HEK293 (cell line): Measurements from ENCODE around the gene GNS.

Experiments used
- CTCF ChIA-PET: fragments of 350-600 bp; formaldehyde crosslinking; extraction: SDS; loops from one replicate; lab custom pipeline; 2021; ENCODE audit warnings: antibody characterized with exemption; lab: Yijun Ruan, JAX
- POLR2A ChIA-PET: fragments of 300-600 bp; formaldehyde crosslinking; extraction: SDS; loops from one replicate; lab custom pipeline; 2020; ENCODE audit warnings: antibody characterized with exemption, inconsistent platforms; lab: Yijun Ruan, JAX
- H3K27ac ChIP-seq: fragments of 200-500 bp; sonication (Bioruptor generic); 2 replicates; pipeline ENCODE4 v1.5.1; 2014; ENCODE audit warnings: low read depth, low read length, control low read depth, inconsistent platforms; ENCODE audit errors: extremely low read depth
- H3K36me3 ChIP-seq, 2 experiments: fragments of 200-500 bp in 1 of 2; sonication (Bioruptor generic) in 1 of 2; 1 replicate in 1 of 2; 2 replicates in 1 of 2; pipeline ENCODE4 v1.5.1; 2014 to 2017; ENCODE audit warnings: inconsistent platforms in 2 of 2, low read length in 2 of 2; ENCODE audit not compliant: control insufficient read depth in 2 of 2, insufficient read depth in 1 of 2
- H3K4me1 ChIP-seq: fragments of 200-500 bp; sonication (Bioruptor generic); 2 replicates; pipeline ENCODE4 v1.5.1; 2014; ENCODE audit warnings: mild to moderate bottlenecking, low read length, inconsistent platforms; ENCODE audit not compliant: control insufficient read depth, insufficient read depth
- H3K4me3 ChIP-seq: 2 replicates; pipeline ENCODE4 v1.5.1; 2011; ENCODE audit warnings: low read depth, mild to moderate bottlenecking, control low read depth, low read length, moderate library complexity
- H3K9me3 ChIP-seq: fragments of 200-500 bp; sonication (Bioruptor generic); 2 replicates; pipeline ENCODE4 v1.5.1; 2014; ENCODE audit warnings: low read depth, low read length, inconsistent platforms; ENCODE audit not compliant: control insufficient read depth, insufficient read depth
- BCL11B ChIP-seq: fragments of 450-650 bp; formaldehyde crosslinking; IDR thresholded peaks from 2 replicates; pipeline ENCODE4 v1.5.1; 2016; ENCODE audit warnings: low read depth, missing biosample characterization, missing genetic modification characterization
- FEZF1 ChIP-seq: fragments of 450-650 bp; formaldehyde crosslinking; IDR thresholded peaks from 2 replicates; pipeline ENCODE4 v1.5.1; 2016; ENCODE audit warnings: missing biosample characterization, missing genetic modification characterization
- GLI4 ChIP-seq: fragments of 450-650 bp; formaldehyde crosslinking; IDR thresholded peaks from 2 replicates; pipeline ENCODE4 v1.5.1; 2016; ENCODE audit warnings: missing biosample characterization, missing genetic modification characterization
- GLIS1 ChIP-seq: fragments of 450-650 bp; formaldehyde crosslinking; IDR thresholded peaks from 2 replicates; pipeline ENCODE4 v1.5.1; 2016; ENCODE audit warnings: missing biosample characterization, missing genetic modification characterization
- KLF10 ChIP-seq: fragments of 450-650 bp; IDR thresholded peaks from 2 replicates; pipeline ENCODE4 v1.5.1; 2018; ENCODE audit warnings: missing biosample characterization, mild to moderate bottlenecking, missing genetic modification characterization
- WT1 ChIP-seq: fragments of 450-650 bp; formaldehyde crosslinking; IDR thresholded peaks from 2 replicates; pipeline ENCODE4 v1.5.1; 2016; ENCODE audit warnings: missing biosample characterization, missing genetic modification characterization
- YY1 ChIP-seq: fragments of 450-650 bp; formaldehyde crosslinking; IDR thresholded peaks from 2 replicates; pipeline ENCODE4 v1.5.1; 2018; ENCODE audit warnings: missing biosample characterization, missing genetic modification characterization
- ZBTB8A ChIP-seq: fragments of 450-650 bp; formaldehyde crosslinking; IDR thresholded peaks from 2 replicates; pipeline ENCODE4 v1.5.1; 2016; ENCODE audit warnings: missing biosample characterization, missing genetic modification characterization
- ZEB2 ChIP-seq: fragments of 450-650 bp; formaldehyde crosslinking; IDR thresholded peaks from 2 replicates; pipeline ENCODE4 v1.5.1; 2016; ENCODE audit warnings: missing biosample characterization, missing genetic modification characterization
- ZNF19 ChIP-seq: fragments of 450-650 bp; formaldehyde crosslinking; IDR thresholded peaks from 2 replicates; pipeline ENCODE4; 2016; ENCODE audit warnings: missing biosample characterization, missing genetic modification characterization, low read depth
- ZNF23 ChIP-seq: fragments of 450-650 bp; formaldehyde crosslinking; IDR thresholded peaks from 2 replicates; pipeline ENCODE4 v1.5.1; 2016; ENCODE audit warnings: missing biosample characterization, missing genetic modification characterization, borderline replicate concordance
- ZNF24 ChIP-seq: fragments of 450-650 bp; formaldehyde crosslinking; IDR thresholded peaks from 2 replicates; pipeline ENCODE4 v1.5.1; 2016; ENCODE audit warnings: missing biosample characterization, missing genetic modification characterization
- ZNF280C ChIP-seq: fragments of 450-650 bp; formaldehyde crosslinking; IDR thresholded peaks from 2 replicates; pipeline ENCODE4 v1.5.1; 2016; ENCODE audit warnings: missing biosample characterization, missing genetic modification characterization
- ZNF398 ChIP-seq: fragments of 450-650 bp; formaldehyde crosslinking; IDR thresholded peaks from 2 replicates; pipeline ENCODE4 v1.5.1; 2017; ENCODE audit warnings: missing biosample characterization, missing genetic modification characterization
- ZNF514 ChIP-seq: fragments of 450-650 bp; formaldehyde crosslinking; IDR thresholded peaks from 2 replicates; pipeline ENCODE4 v1.5.1; 2016; ENCODE audit warnings: missing biosample characterization, missing genetic modification characterization
- ZNF561 ChIP-seq: fragments of 450-650 bp; IDR thresholded peaks from 2 replicates; pipeline ENCODE4 v1.5.1; 2018; ENCODE audit warnings: missing biosample characterization, missing genetic modification characterization, borderline replicate concordance
- ZNF596 ChIP-seq: fragments of 450-650 bp; IDR thresholded peaks from 2 replicates; pipeline ENCODE4 v1.5.0; 2018; ENCODE audit warnings: missing biosample characterization, mild to moderate bottlenecking, missing genetic modification characterization, moderate library complexity
- ZNF600 ChIP-seq: fragments of 450-650 bp; formaldehyde crosslinking; IDR thresholded peaks from 2 replicates; pipeline ENCODE4 v1.5.1; 2016; ENCODE audit warnings: missing biosample characterization, missing genetic modification characterization
- ZSCAN16 ChIP-seq: fragments of 450-650 bp; formaldehyde crosslinking; IDR thresholded peaks from 2 replicates; pipeline ENCODE4 v1.5.1; 2016; ENCODE audit warnings: missing biosample characterization, missing genetic modification characterization
- ZSCAN30 ChIP-seq: fragments of 450-650 bp; IDR thresholded peaks from 2 replicates; pipeline ENCODE4 v1.5.1; 2018; ENCODE audit warnings: missing biosample characterization, mild to moderate bottlenecking, missing genetic modification characterization, moderate library complexity
- TF ChIP-seq, protein P1 (sequence below): fragments of 450-650 bp; formaldehyde crosslinking; IDR thresholded peaks from 2 replicates; pipeline ENCODE4 v1.5.1; 2017; ENCODE audit warnings: missing biosample characterization, missing genetic modification characterization
- TF ChIP-seq, protein P2 (sequence below): fragments of 450-650 bp; formaldehyde crosslinking; IDR thresholded peaks from 2 replicates; pipeline ENCODE4 v1.5.1; 2016; ENCODE audit warnings: missing biosample characterization, missing genetic modification characterization
- TF ChIP-seq, protein P3 (sequence below): fragments of 450-650 bp; formaldehyde crosslinking; IDR thresholded peaks from 2 replicates; pipeline ENCODE4 v1.5.1; 2016; ENCODE audit warnings: missing biosample characterization, missing genetic modification characterization
- TF ChIP-seq, protein P4 (sequence below): fragments of 450-650 bp; formaldehyde crosslinking; IDR thresholded peaks from 2 replicates; pipeline ENCODE4 v1.5.1; 2016; ENCODE audit warnings: missing biosample characterization, missing genetic modification characterization
- TF ChIP-seq, protein P5 (sequence below): fragments of 450-650 bp; formaldehyde crosslinking; IDR thresholded peaks from 2 replicates; pipeline ENCODE4 v1.5.1; 2016; ENCODE audit warnings: missing biosample characterization, missing genetic modification characterization

The GNS gene

DNA sequence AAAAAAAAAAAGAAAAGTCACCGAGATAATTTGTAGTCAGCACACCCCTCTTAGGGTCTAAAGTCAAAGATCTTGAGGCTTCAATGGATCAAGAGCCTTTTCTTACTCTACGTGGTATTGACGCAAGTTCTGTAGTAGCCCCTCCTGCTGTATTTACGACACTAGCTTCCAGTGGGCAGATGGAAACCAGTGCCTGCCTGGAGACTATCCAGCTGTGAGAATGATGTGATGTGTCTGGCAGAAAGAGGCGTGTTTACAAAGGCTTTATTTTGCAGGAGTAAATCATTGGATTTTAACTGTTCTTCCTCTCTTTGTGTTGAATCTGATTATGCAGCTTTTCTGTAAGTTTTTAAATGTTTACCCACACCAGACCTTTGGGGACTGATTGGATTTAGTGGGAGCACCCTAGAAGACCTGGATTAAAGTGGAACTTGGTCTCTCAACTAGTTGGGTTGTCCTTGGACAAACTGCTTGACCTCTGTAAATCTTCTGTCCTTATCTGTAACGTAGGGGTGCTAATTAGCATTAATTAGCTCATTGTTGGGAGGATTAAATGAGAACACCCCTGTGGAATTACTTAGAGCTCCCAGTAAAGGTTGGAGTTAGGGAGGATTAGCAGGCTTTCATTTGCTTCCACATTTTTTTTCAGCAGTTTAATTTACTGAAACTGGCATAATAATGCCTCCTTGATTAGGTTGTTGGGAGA lies 76.5 kb downstream of the GNS start:
- CTCF ChIA-PET = interaction anchor here (0.9 to 4.7 kb wide), 4 partner anchors 13 to 133 kb away, joined by 4 to 15 read pairs (median 5); no protein-coding TSS in a partner anchor
- Histone ChIP-seq H3K27ac (no peak overlapping the region; the same call in 1 of the 2 replicates), H3K4me3 (no peak overlapping the region)
- TF ChIP-seq YY1 = no peak
- peak; percentile 49; the same call in 1 of the 2 replicates for TF ChIP-seq ZNF561
- peak; percentile 45 for TF ChIP-seq ZBTB8A (tag by site-specific recombination)
- no peak for TF ChIP-seq ZNF280C (tag by site-specific recombination)
- TF ChIP-seq WT1 (tag by site-specific recombination) = peak; percentile 77
- no peak for TF ChIP-seq BCL11B (tag by site-specific recombination)
- TF ChIP-seq, protein P1, sequence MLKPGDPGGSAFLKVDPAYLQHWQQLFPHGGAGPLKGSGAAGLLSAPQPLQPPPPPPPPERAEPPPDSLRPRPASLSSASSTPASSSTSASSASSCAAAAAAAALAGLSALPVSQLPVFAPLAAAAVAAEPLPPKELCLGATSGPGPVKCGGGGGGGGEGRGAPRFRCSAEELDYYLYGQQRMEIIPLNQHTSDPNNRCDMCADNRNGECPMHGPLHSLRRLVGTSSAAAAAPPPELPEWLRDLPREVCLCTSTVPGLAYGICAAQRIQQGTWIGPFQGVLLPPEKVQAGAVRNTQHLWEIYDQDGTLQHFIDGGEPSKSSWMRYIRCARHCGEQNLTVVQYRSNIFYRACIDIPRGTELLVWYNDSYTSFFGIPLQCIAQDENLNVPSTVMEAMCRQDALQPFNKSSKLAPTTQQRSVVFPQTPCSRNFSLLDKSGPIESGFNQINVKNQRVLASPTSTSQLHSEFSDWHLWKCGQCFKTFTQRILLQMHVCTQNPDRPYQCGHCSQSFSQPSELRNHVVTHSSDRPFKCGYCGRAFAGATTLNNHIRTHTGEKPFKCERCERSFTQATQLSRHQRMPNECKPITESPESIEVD (tag by site-specific recombination) = peak; percentile 62
- TF ChIP-seq ZNF19 (tag by site-specific recombination) = no peak
- TF ChIP-seq ZNF23 (tag by site-specific recombination) = no peak
- TF ChIP-seq GLI4 (tag by site-specific recombination) = no peak
- 0 out of 2 replicates have a peak, but pooled peaks have one; percentile 38 for TF ChIP-seq ZNF24 (tag by site-specific recombination)
- TF ChIP-seq ZSCAN16 (tag by site-specific recombination) = no peak
- TF ChIP-seq, protein P2, sequence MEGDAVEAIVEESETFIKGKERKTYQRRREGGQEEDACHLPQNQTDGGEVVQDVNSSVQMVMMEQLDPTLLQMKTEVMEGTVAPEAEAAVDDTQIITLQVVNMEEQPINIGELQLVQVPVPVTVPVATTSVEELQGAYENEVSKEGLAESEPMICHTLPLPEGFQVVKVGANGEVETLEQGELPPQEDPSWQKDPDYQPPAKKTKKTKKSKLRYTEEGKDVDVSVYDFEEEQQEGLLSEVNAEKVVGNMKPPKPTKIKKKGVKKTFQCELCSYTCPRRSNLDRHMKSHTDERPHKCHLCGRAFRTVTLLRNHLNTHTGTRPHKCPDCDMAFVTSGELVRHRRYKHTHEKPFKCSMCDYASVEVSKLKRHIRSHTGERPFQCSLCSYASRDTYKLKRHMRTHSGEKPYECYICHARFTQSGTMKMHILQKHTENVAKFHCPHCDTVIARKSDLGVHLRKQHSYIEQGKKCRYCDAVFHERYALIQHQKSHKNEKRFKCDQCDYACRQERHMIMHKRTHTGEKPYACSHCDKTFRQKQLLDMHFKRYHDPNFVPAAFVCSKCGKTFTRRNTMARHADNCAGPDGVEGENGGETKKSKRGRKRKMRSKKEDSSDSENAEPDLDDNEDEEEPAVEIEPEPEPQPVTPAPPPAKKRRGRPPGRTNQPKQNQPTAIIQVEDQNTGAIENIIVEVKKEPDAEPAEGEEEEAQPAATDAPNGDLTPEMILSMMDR (tag by site-specific recombination) = no peak
- TF ChIP-seq, protein P3, sequence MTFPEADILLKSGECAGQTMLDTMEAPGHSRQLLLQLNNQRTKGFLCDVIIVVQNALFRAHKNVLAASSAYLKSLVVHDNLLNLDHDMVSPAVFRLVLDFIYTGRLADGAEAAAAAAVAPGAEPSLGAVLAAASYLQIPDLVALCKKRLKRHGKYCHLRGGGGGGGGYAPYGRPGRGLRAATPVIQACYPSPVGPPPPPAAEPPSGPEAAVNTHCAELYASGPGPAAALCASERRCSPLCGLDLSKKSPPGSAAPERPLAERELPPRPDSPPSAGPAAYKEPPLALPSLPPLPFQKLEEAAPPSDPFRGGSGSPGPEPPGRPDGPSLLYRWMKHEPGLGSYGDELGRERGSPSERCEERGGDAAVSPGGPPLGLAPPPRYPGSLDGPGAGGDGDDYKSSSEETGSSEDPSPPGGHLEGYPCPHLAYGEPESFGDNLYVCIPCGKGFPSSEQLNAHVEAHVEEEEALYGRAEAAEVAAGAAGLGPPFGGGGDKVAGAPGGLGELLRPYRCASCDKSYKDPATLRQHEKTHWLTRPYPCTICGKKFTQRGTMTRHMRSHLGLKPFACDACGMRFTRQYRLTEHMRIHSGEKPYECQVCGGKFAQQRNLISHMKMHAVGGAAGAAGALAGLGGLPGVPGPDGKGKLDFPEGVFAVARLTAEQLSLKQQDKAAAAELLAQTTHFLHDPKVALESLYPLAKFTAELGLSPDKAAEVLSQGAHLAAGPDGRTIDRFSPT = peak; percentile 65
- TF ChIP-seq, protein P4, sequence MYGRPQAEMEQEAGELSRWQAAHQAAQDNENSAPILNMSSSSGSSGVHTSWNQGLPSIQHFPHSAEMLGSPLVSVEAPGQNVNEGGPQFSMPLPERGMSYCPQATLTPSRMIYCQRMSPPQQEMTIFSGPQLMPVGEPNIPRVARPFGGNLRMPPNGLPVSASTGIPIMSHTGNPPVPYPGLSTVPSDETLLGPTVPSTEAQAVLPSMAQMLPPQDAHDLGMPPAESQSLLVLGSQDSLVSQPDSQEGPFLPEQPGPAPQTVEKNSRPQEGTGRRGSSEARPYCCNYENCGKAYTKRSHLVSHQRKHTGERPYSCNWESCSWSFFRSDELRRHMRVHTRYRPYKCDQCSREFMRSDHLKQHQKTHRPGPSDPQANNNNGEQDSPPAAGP = no peak
- no peak for TF ChIP-seq ZNF596
- TF ChIP-seq ZNF600 = no peak; the same call in 1 of the 2 replicates
- TF ChIP-seq, protein P5, sequence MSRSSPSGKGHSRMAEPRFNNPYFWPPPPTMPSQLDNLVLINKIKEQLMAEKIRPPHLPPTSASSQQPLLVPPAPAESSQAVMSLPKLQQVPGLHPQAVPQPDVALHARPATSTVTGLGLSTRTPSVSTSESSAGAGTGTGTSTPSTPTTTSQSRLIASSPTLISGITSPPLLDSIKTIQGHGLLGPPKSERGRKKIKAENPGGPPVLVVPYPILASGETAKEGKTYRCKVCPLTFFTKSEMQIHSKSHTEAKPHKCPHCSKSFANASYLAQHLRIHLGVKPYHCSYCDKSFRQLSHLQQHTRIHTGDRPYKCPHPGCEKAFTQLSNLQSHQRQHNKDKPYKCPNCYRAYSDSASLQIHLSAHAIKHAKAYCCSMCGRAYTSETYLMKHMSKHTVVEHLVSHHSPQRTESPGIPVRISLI (tag by site-specific recombination) = no peak
- peak; percentile 19; the same call in 1 of the 2 replicates for TF ChIP-seq GLIS1
- TF ChIP-seq ZEB2 (tag by site-specific recombination) = peak; percentile 78
- TF ChIP-seq ZNF514 = no peak
- TF ChIP-seq KLF10 = peak; percentile 68; the same call in 1 of the 2 replicates
- TF ChIP-seq FEZF1 = peak; percentile 89
- TF ChIP-seq ZSCAN30 (tag by site-specific recombination) = peak; percentile 76; the same call in 1 of the 2 replicates
- TF ChIP-seq ZNF398 (tag by site-specific recombination) = no peak

More for the DNA sequence above, 76.5 kb downstream of the GNS start:
- POLR2A ChIA-PET = interaction anchor here (0.6 kb wide), 1 partner anchor 15 kb away, joined by 3 read pairs; no protein-coding TSS in a partner anchor
- Histone ChIP-seq H3K36me3 (peaks cover 6 to 12% of the 10 kb centered on the region in 2 experiments; a peak in 2 of 3 replicates), H3K9me3 (no peaks in the 10 kb centered on the region), H3K4me1 (peaks cover 27% of the 10 kb centered on the region)
